Measurements from ENCODE around the gene SLC7A10.
A peak's percentile ranks its signal among the peaks of the same experiment; 100 is the strongest.

The SLC7A10 gene

DNA sequence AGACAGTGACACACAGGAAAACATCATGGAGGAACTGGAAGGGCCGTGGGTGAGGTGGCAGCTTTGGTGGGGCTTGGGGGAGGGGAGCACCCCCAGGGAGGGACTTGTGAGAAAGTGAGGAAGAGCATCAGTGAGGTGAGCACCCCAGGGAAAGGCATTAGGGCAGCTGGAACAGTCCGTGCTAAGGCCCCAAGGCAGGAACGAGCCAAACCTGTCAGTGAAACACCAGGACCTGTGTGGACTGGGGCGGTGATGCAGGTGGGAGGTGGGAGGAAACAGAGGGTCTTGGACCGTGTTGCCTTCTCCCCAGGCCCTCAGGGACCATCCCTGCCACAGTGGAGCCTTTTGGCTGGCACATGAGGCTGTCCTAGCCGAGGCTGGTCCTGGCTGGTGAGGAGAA lies 17.3 kb upstream of the SLC7A10 start:
- Histone ChIP-seq H3K4me3 (no peak overlapping the region), H3K27ac (no peak overlapping the region)
- TF ChIP-seq, protein P1, sequence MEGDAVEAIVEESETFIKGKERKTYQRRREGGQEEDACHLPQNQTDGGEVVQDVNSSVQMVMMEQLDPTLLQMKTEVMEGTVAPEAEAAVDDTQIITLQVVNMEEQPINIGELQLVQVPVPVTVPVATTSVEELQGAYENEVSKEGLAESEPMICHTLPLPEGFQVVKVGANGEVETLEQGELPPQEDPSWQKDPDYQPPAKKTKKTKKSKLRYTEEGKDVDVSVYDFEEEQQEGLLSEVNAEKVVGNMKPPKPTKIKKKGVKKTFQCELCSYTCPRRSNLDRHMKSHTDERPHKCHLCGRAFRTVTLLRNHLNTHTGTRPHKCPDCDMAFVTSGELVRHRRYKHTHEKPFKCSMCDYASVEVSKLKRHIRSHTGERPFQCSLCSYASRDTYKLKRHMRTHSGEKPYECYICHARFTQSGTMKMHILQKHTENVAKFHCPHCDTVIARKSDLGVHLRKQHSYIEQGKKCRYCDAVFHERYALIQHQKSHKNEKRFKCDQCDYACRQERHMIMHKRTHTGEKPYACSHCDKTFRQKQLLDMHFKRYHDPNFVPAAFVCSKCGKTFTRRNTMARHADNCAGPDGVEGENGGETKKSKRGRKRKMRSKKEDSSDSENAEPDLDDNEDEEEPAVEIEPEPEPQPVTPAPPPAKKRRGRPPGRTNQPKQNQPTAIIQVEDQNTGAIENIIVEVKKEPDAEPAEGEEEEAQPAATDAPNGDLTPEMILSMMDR (IDR thresholded peaks at IDR 0.05) = no peak
- DNase-seq (ENCODE audit: low spot score) = no peak

DNA sequence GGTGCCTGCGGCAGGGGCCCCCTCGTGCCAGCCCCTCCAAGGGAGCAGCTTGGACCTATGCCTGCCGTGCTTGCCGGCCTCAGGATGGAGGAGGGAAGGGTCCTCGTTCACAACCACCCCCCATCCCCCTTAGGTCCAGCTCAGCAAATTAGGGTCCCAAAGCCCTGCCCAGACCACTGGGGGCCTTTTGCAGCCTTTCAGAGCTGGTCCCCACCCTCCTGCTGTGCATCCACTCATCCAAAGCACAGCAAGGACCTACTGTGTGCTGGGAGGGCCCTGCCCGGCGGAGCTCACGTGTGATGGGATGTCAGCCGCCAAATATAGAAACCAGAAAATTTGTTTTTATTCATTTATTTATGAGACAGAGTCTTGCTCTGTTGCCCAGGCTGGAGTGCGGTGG lies 16.5 kb upstream of the SLC7A10 start:
- TF ChIP-seq, protein P1 (IDR thresholded peaks at IDR 0.05) = no peak
- DNase-seq (ENCODE audit: low spot score) = no peak
- no peak overlapping the region for H3K27ac ChIP-seq

DNA sequence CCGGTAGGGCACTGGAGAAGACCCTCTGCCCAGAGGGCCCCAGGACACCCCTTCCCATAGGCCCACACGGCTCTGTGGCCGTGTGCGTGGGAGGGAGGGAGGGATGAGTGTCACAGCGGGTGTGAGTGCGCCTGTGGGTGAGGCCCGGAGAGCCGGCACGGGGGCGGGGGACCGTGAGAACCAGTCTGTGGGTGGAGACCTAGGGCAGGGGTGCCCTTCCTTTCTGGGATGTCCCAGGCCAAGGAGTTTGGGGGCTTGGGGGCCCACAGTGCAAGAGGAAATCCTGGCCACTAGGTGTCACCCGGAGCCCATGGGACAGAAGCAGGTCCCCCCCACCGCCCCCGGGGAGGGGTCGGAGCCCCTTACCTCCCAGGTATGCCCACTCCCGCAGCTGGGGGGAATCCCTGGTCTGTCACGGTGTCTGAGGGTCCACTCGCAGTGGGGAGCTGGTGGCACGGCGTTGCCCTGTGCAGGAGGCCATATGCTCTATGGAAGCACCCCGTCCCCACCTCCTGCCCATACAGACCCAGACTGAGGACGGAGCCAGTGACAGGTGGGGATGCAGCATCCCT lies 16.0 kb upstream of the SLC7A10 start:
- DNase-seq (ENCODE audit: low spot score) = no peak

More for the DNA sequence above, 16.5 kb upstream of the SLC7A10 start:
- H3K4me3 ChIP-seq = no peak overlapping the region

DNA sequence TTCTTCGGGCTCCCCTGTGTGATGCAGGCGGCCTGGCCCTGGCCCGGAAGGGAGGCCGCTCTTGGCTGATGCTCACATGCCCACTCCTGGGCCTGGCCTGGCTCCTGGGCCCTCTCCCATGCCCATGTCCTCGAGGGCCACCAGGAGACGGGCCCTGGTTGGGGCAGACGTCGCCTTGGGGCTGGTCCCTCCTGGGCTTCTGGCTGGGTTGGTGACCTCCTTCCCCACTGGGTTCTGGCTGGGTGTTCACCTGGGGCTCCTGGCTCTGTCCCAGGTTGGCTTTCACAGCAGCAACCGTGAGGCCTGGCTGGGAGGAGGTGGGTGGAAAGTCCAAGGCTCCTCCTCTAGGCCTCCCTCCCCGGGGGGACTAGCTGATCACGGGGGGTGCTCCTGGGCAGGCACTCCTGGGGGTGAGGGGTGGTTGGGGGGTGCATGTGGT lies 15.5 kb upstream of the SLC7A10 start:
- no peak for DNase-seq (ENCODE audit: low spot score)
- H3K27ac ChIP-seq = no peak overlapping the region
- TF ChIP-seq, protein P1 (IDR thresholded peaks at IDR 0.05) = no peak
- peak overlapping the region; percentile 25 for H3K4me3 ChIP-seq

More for the DNA sequence above, 16.0 kb upstream of the SLC7A10 start:
- TF ChIP-seq, protein P1 (IDR thresholded peaks at IDR 0.05) = peak; percentile 51
- Histone ChIP-seq H3K27ac (no peak overlapping the region), H3K4me3 (peak overlapping the region; percentile 25)

DNA sequence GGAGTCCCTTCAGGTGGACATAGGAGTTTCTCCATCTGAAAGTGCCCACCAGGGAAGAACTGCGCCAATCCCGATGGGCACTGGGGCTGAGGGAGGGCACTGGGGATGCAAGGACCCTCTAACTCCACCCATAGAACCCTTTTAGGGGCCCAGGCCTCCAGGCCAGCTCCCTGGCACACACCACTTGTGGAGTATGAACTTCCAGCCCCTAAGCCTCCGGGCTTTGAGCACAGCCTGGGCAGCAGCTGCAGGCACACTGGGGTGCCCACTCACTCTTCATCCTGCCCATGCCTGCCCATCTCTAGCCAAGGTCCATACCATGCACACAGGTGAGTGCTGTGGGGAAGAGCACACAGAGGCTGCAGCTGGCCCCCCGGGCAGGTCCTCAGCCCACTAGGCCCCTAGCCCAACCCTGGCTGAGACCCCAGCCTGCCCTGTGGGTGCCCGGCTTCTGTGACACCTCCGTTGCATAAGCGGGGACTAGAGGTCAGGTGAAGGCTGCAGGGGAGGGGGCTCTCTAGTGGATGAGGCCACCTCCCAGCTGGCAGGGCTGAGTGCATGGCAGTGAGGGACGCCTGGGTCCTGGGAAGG lies 14.6 kb upstream of the SLC7A10 start:
- Histone ChIP-seq H3K4me3 (no peak overlapping the region), H3K27ac (no peak overlapping the region)
- no peak for DNase-seq (ENCODE audit: low spot score)
- TF ChIP-seq, protein P1 (IDR thresholded peaks at IDR 0.05) = no peak

DNA sequence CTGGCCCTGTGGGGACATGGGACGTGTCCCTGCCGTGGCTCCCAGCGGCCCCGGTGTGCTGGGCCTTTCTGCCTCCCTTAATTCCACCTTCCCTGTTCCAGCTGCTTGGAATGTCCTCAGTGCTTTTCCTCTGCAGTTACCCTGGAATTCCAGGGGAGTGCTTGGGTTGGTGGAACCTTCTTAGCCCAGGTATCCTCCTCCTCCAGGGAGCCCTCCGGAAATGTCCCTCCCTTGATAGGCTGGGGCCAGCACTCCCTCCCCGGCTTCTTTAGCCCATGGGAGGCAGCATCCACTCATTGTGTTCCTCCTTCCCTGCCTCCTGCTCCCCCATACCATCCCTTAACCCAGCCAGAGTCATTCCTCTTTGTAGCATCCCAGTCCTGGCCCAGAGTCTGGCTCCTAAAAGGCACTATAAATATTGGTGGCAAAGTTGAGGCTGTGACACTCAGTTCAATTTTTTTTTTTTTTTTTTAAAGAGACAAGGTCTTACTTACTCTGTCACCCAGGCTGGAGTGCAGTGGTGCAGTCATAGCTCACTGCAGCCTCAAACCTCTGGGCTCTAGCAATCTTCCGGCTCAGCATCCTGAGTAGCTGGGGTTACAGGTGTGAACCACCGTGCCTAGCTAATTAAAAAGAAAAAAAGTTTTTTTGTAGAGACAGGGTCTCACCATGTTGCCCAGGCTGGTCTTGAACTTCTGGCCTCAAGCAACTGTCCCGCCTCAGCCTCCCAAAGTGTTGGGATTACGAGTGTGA lies 13.7 kb upstream of the SLC7A10 start:
- Histone ChIP-seq H3K4me3 (no peak overlapping the region), H3K27ac (no peak overlapping the region)
- TF ChIP-seq, protein P1 (IDR thresholded peaks at IDR 0.05) = no peak
- no peak for DNase-seq (ENCODE audit: low spot score)

All from coronary artery (tissue), 2 donors.